Measurements from ENCODE around the gene PLEKHA7. TPM values are rescaled to one million over a fixed set of nuclear protein-coding genes. Genes with fewer than 3 reads are reported as not detected.

PLEKHA7 gene
- polyA plus RNA-seq, 1 experiment, result 0.05 TPM

DNA sequence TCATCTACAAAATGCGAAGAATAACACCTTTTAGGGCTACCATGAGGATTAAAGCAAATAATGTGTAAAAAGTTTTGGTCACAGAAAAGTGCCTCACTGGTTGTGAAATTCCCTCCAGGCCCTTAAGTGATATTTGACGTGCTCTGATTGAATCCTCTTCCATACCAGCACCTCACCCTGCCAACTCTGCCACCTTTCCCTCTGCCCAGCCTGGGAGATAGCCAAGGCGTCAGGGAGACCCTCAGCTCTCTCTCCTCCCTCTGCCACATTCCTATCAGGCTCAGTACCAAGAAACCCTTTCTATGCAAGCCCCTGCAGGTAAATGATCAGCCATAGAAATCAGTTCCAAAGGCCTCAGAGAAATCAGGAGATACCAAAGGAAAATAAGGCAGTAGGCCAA, 21.4 kb downstream of the PLEKHA7 start:
- Histone ChIP-seq H3K27ac (ENCODE audit: low read depth, low read length) (no peak overlapping the region), H3K27me3 (ENCODE audit: control insufficient read depth, insufficient read depth, low read length) (no peaks in the 10 kb centered on the region), H3K9me3 (ENCODE audit: control insufficient read depth, insufficient read depth, low read length) (no peaks in the 10 kb centered on the region), H3K4me3 (ENCODE audit: low read depth, low read length) (no peak overlapping the region)
- ChIA-PET POLR2A (no interaction called here), CTCF (no interaction called here)
- no peak for DNase-seq (ENCODE audit: low read depth, low spot score)
- TF ChIP-seq, protein P1, sequence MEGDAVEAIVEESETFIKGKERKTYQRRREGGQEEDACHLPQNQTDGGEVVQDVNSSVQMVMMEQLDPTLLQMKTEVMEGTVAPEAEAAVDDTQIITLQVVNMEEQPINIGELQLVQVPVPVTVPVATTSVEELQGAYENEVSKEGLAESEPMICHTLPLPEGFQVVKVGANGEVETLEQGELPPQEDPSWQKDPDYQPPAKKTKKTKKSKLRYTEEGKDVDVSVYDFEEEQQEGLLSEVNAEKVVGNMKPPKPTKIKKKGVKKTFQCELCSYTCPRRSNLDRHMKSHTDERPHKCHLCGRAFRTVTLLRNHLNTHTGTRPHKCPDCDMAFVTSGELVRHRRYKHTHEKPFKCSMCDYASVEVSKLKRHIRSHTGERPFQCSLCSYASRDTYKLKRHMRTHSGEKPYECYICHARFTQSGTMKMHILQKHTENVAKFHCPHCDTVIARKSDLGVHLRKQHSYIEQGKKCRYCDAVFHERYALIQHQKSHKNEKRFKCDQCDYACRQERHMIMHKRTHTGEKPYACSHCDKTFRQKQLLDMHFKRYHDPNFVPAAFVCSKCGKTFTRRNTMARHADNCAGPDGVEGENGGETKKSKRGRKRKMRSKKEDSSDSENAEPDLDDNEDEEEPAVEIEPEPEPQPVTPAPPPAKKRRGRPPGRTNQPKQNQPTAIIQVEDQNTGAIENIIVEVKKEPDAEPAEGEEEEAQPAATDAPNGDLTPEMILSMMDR (IDR thresholded peaks at IDR 0.05; ENCODE audit: low read depth, low read length), result no peak

DNA sequence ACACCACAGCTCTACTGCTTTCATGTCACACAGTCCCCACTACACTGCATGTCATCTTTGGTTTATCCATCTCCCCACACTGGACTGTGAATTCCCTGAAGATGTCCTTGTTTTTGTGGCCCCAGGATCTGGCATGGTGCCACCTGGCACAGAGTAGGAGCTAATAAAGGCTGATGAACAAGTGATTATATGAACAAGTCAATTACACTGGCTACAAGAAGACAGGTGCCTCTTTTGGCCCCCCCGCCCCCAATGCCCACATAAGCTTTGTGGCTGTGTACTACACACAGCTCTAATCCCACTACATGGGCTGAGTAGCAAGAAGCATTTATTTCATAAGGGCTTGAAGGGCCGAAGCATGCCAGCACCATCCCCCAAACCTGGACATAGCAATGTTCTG, 24.7 kb downstream of the PLEKHA7 start:
- Histone ChIP-seq H3K9me3 (ENCODE audit: control insufficient read depth, insufficient read depth, low read length) (no peaks in the 10 kb centered on the region), H3K4me3 (ENCODE audit: low read depth, low read length) (no peak overlapping the region), H3K27ac (ENCODE audit: low read depth, low read length) (no peak overlapping the region), H3K27me3 (ENCODE audit: control insufficient read depth, insufficient read depth, low read length) (no peaks in the 10 kb centered on the region)
- POLR2A ChIA-PET, result no interaction called here
- no peak for DNase-seq (ENCODE audit: low read depth, low spot score)
- TF ChIP-seq, protein P1 (IDR thresholded peaks at IDR 0.05; ENCODE audit: low read depth, low read length), result no peak
- CTCF ChIA-PET, result no interaction called here

DNA sequence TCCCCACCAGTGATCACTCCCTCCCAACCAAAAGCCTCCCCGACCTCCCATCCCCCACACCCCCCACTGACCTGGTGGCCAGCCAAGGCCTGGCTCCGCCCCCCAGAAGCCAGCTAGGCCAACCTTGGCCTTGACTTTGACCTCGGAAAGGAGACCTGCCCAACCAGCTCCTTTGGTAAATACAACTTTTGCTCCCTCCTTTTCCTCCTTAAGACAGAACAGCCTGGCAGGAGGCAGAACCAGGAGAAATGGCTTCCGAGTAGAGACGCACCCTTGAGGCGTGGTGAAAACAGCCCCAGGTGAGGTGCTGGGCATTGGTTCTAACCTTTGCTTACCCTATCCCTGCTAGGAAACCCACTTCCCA, 27.0 kb downstream of the PLEKHA7 start:
- ChIA-PET CTCF (no interaction called here), POLR2A (no interaction called here)
- H3K4me3 ChIP-seq (ENCODE audit: low read depth, low read length), result no peak overlapping the region
- DNase-seq (ENCODE audit: low read depth, low spot score), result no peak
- H3K9me3 ChIP-seq (ENCODE audit: control insufficient read depth, insufficient read depth, low read length), result no peaks in the 10 kb centered on the region
- H3K27me3 ChIP-seq (ENCODE audit: control insufficient read depth, insufficient read depth, low read length), result no peaks in the 10 kb centered on the region
- H3K27ac ChIP-seq (ENCODE audit: low read depth, low read length), result no peak overlapping the region
- TF ChIP-seq, protein P1 (IDR thresholded peaks at IDR 0.05; ENCODE audit: low read depth, low read length), result no peak

DNA sequence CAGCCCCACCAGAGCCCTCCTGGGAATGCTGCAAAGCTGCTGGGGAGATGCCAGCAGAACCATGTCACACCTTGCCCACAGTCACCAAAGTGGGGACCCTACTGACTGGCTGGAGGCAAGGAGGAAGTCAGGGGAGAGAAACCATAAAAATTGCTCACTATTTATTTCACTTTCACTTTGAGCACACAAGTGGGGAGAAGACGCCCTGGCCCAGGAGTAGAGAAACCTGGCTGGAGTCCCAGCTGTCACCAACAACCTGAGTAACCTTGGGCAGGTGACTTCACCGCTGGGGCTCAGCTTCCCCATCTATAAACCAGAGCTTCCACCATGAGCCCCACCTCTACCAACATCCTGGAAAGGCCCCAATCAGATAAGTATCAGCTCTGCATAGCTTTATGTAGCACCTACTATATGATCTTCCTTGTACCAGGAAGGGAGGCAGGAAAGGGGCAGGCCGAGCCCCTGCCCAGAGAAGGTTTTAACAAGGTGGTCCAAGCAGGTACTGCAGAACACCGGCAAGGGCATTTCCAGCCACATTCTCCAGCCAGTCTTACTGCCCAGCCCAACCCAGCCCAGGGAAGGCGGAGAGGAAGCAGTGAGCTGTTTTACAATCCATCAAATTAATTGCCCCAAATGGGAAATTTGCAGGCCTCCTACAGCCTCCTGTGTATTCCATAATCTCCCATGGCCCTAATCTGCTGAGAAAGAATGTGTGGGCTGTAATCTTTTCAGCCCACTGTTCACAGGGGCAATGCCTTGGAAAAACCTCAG, 27.6 kb downstream of the PLEKHA7 start:
- Histone ChIP-seq H3K27me3 (ENCODE audit: control insufficient read depth, insufficient read depth, low read length) (no peaks in the 10 kb centered on the region), H3K27ac (ENCODE audit: low read depth, low read length) (no peak overlapping the region), H3K4me3 (ENCODE audit: low read depth, low read length) (no peak overlapping the region), H3K9me3 (ENCODE audit: control insufficient read depth, insufficient read depth, low read length) (no peaks in the 10 kb centered on the region)
- ChIA-PET CTCF (no interaction called here), POLR2A (no interaction called here)
- no peak for DNase-seq (ENCODE audit: low read depth, low spot score)
- TF ChIP-seq, protein P1 (IDR thresholded peaks at IDR 0.05; ENCODE audit: low read depth, low read length), result no peak

DNA sequence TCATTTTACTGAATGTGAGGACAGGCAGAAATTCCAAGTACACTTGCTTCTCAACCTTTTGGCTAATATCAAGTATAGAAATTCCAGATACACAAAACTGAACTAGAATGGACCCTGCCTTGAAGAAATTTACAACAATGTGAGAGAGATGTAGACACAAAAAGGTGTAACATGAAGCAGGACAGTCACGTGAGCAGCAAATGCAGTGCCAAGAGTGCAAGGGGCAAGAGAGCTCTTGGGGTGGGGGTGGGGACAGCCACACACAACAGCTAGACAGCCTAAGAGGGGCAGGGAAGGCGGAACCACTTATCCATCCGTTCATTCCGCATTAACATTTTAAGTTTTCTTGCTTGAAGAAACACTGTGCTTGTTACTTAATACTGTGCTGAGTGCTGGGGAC, 28.9 kb downstream of the PLEKHA7 start:
- CTCF ChIA-PET, result no interaction called here
- POLR2A ChIA-PET, result no interaction called here

More for the DNA sequence above, 28.9 kb downstream of the PLEKHA7 start:
- no peak for DNase-seq (ENCODE audit: low read depth, low spot score)
- TF ChIP-seq, protein P1 (IDR thresholded peaks at IDR 0.05; ENCODE audit: low read depth, low read length), result no peak
- Histone ChIP-seq H3K4me3 (ENCODE audit: low read depth, low read length) (no peak overlapping the region), H3K9me3 (ENCODE audit: control insufficient read depth, insufficient read depth, low read length) (no peaks in the 10 kb centered on the region), H3K27me3 (ENCODE audit: control insufficient read depth, insufficient read depth, low read length) (no peaks in the 10 kb centered on the region), H3K27ac (ENCODE audit: low read depth, low read length) (no peak overlapping the region)

Measured in AG04450 (cell line).